OCI-LY1 (cell line): ENCODE results near the gene PIGN.

ENCODE experiments used
- H2AFZ ChIP-seq: fragments of 200-600 bp; sonication (generic), shearing (Covaris generic); 2 replicates; pipeline ENCODE4 v1.6.0; 2014; ENCODE audit warnings: antibody characterized with exemption, mild to moderate bottlenecking, low read length
- H3F3A ChIP-seq: fragments of 200-600 bp; sonication (generic), shearing (Covaris generic); 2 replicates; pipeline ENCODE4 v1.6.0; 2014; ENCODE audit warnings: mild to moderate bottlenecking, antibody characterized with exemption, low read length, moderate library complexity; ENCODE audit not compliant: insufficient read depth
- H3K27ac ChIP-seq: fragments of 200-600 bp; sonication (generic); 2 replicates; pipeline ENCODE4 v1.5.1; 2014; ENCODE audit warnings: low read length, mixed run types, mild to moderate bottlenecking, low read depth; ENCODE audit not compliant: poor library complexity, severe bottlenecking
- H3K27me3 ChIP-seq: fragments of 200-600 bp; sonication (generic); 2 replicates; pipeline ENCODE4 v1.6.0; 2014; ENCODE audit warnings: antibody characterized with exemption, mild to moderate bottlenecking, low read length, moderate library complexity; ENCODE audit not compliant: insufficient read depth
- H3K36me3 ChIP-seq: fragments of 200-600 bp; sonication (generic); 2 replicates; pipeline ENCODE4 v1.6.1; 2014; ENCODE audit warnings: mild to moderate bottlenecking, antibody characterized with exemption, low read length, moderate library complexity, mixed read lengths; ENCODE audit not compliant: insufficient read depth
- H3K4me1 ChIP-seq: fragments of 200-600 bp; sonication (generic); 2 replicates; pipeline ENCODE4 v1.5.1; 2014; ENCODE audit warnings: mild to moderate bottlenecking, low read length, moderate library complexity; ENCODE audit not compliant: insufficient read depth, severe bottlenecking
- H3K4me2 ChIP-seq: fragments of 200-600 bp; sonication (generic), shearing (Covaris generic); 2 replicates; pipeline ENCODE4 v1.6.1; 2014; ENCODE audit warnings: low read length
- H3K4me3 ChIP-seq: fragments of 200-600 bp; sonication (generic); 2 replicates; pipeline ENCODE4 v1.5.1; 2014; ENCODE audit warnings: low read length, low read depth, mild to moderate bottlenecking, mixed read lengths; ENCODE audit not compliant: poor library complexity, severe bottlenecking
- H3K79me2 ChIP-seq: fragments of 200-600 bp; shearing (Covaris generic); 2 replicates; pipeline ENCODE4 v1.6.1; 2016; ENCODE audit warnings: mixed run types, low read length, mixed read lengths; ENCODE audit not compliant: insufficient read depth
- H3K9ac ChIP-seq: fragments of 200-600 bp; sonication (generic), shearing (Covaris generic); 2 replicates; pipeline ENCODE4 v1.6.1; 2014; ENCODE audit warnings: mild to moderate bottlenecking, low read length, mixed read lengths
- H3K9me2 ChIP-seq: fragments of 200-600 bp; sonication (generic), shearing (Covaris generic); 2 replicates; pipeline ENCODE4 v1.6.1; 2014; ENCODE audit warnings: low read depth, mild to moderate bottlenecking, low read length, mixed read lengths
- H3K9me3 ChIP-seq: fragments of 200-600 bp; shearing (Covaris generic); 2 replicates; pipeline ENCODE4 v1.6.1; 2014; ENCODE audit warnings: low read length, mixed read lengths
- H4K20me1 ChIP-seq: fragments of 200-600 bp; sonication (generic), shearing (Covaris generic); 2 replicates; pipeline ENCODE4 v1.6.0; 2016; ENCODE audit warnings: mild to moderate bottlenecking, low read length; ENCODE audit not compliant: insufficient read depth
- CTCF ChIP-seq: fragments of 200-600 bp; sonication (generic), shearing (Covaris generic); IDR thresholded peaks from 2 replicates; pipeline ENCODE4 v1.5.1; 2017; ENCODE audit warnings: mild to moderate bottlenecking, antibody characterized with exemption, low read length, moderate library complexity, mixed read lengths
- EZH2 ChIP-seq: fragments of 200-600 bp; sonication (generic), shearing (Covaris generic); IDR thresholded peaks from 2 replicates; pipeline ENCODE4 v1.8.0; 2017; ENCODE audit warnings: borderline replicate concordance, mixed run types, mild to moderate bottlenecking, antibody characterized with exemption, low read length, moderate library complexity, mixed read lengths

The PIGN gene

DNA sequence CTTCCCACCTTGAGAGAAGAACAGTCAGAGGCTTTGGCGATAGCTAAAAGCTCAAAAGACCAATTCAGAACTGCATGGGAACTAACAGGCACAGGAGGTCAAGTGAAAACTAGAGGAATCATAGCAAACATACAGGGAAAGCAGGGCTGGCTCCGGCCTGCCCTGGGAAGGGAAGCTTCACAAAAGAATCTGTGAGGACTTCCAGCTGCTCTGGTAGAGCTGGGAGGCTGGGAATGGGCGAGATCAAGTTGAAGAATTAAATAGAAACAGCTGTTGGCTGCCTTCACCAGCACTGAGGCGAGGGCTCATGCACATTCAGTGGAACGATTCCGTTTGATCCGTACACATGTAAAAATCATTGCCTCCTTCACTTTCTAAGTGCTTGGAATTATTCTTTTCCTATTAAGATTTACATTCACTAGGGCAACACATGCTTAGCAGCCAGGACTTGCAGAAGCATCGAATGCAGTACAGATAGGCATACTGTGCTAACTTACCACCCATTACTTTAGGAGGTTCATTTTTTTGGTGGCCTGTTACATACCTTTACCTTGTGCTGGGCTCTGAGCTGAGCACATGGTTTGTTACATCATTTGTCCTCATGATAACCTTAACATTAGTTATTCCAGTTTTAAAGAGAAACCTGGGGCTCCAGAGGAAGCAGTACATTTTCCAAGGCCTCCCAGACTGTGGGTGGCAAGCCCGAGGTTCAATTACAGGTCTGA, 168.7 kb downstream of the PIGN start:
- Histone ChIP-seq H4K20me1 (no peaks in the 10 kb centered on the region), H3K79me2 (no peaks in the 10 kb centered on the region), H3K4me3 (no peak overlapping the region), H3K36me3 (no peaks in the 10 kb centered on the region), H3K27me3 (no peaks in the 10 kb centered on the region), H3K4me2 (no peak overlapping the region), H3K9me2 (no peaks in the 10 kb centered on the region), H3K27ac (no peak overlapping the region), H3K9me3 (no peaks in the 10 kb centered on the region), H2AFZ (no peak overlapping the region), H3K4me1 (no peaks in the 10 kb centered on the region), H3K9ac (no peak overlapping the region), H3F3A (no peaks in the 10 kb centered on the region)
- TF ChIP-seq EZH2 (no peak), CTCF (no peak)

DNA sequence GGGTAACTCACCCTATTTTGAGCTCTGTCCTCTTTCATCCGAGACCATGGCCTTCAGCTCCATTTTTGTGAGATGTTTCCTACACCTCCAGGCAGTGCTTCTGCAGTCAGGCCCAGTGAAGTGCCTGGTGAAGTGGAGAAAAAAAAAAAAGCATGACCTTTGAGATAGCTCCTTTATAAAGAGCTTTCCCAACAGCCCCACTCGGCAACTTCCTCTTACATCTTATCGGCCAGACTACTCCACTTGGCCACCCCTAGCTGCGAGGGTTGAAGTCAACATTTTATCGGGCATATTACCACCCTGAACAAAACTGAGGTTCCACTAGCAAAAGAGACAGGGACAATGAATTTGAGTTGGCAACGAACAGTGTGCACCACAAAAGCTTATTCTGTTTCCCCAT, 169.2 kb downstream of the PIGN start:
- no peaks in the 10 kb centered on the region for H3K27me3 ChIP-seq
- no peaks in the 10 kb centered on the region for H3K79me2 ChIP-seq
- no peaks in the 10 kb centered on the region for H3K9me2 ChIP-seq
- H2AFZ ChIP-seq, result no peak overlapping the region
- H3K9me3 ChIP-seq, result no peaks in the 10 kb centered on the region
- no peaks in the 10 kb centered on the region for H3K4me1 ChIP-seq
- H3K36me3 ChIP-seq, result no peaks in the 10 kb centered on the region
- no peak overlapping the region for H3K9ac ChIP-seq
- H3K4me2 ChIP-seq, result no peak overlapping the region
- H3F3A ChIP-seq, result no peaks in the 10 kb centered on the region
- TF ChIP-seq CTCF (no peak), EZH2 (no peak)
- no peak overlapping the region for H3K27ac ChIP-seq
- H4K20me1 ChIP-seq, result no peaks in the 10 kb centered on the region
- no peak overlapping the region for H3K4me3 ChIP-seq

- H3K36me3 ChIP-seq, result no peaks in the 10 kb centered on the region
- H3K4me2 ChIP-seq, result no peak overlapping the region
- H3K4me3 ChIP-seq, result no peak overlapping the region
- no peaks in the 10 kb centered on the region for H3K79me2 ChIP-seq
- H3K9me3 ChIP-seq, result no peaks in the 10 kb centered on the region
- no peak overlapping the region for H3K27ac ChIP-seq
- no peaks in the 10 kb centered on the region for H3K27me3 ChIP-seq
- no peaks in the 10 kb centered on the region for H3K9me2 ChIP-seq
- TF ChIP-seq CTCF (no peak), EZH2 (no peak)
- no peaks in the 10 kb centered on the region for H3F3A ChIP-seq
- no peaks in the 10 kb centered on the region for H3K4me1 ChIP-seq
- no peak overlapping the region for H2AFZ ChIP-seq
- H4K20me1 ChIP-seq, result no peaks in the 10 kb centered on the region
- H3K9ac ChIP-seq, result no peak overlapping the region
Measured at GRCh38 chr18:62011416-62011815, 175.4 kb downstream of the PIGN start.
